ENCODE data around the gene P2RY13. TPM values are rescaled to one million over a fixed set of nuclear protein-coding genes. Genes with fewer than 3 reads are reported as not detected.

The P2RY13 gene
- total RNA-seq, 1 experiment from 2014 or later: not detected

GRCh38 chr3:151330899-151331298 is 1.6 kb upstream of the P2RY13 start:
- no peak overlapping the region for H2BK120ac ChIP-seq (ENCODE audit: low read depth, low read length, poor library complexity, severe bottlenecking)
- no peak overlapping the region for H3K14ac ChIP-seq (ENCODE audit: insufficient read depth, low read length)
- TF ChIP-seq CTCF (conservative IDR thresholded peaks at IDR 0.05): no peak
- no peak overlapping the region for H3T11ph ChIP-seq (ENCODE audit: low read length)
- H3K23me2 ChIP-seq (ENCODE audit: insufficient read length, low read depth, low read length, poor library complexity, severe bottlenecking): no peaks in the 10 kb centered on the region
- no peak overlapping the region for H2AK5ac ChIP-seq (ENCODE audit: insufficient read length, low read length)
- no peak overlapping the region for H3K27ac Mint-ChIP-seq
- no peaks in the 10 kb centered on the region for H3K27me3 ChIP-seq (ENCODE audit: insufficient read depth, low read length)
- no peak overlapping the region for H2AFZ ChIP-seq (ENCODE audit: low read length)
- H3K9me3 Mint-ChIP-seq: no peaks in the 10 kb centered on the region
- H3K4me2 ChIP-seq (ENCODE audit: insufficient read depth, insufficient read length, low read length): no peak overlapping the region
- no peak for DNase-seq
- no peaks in the 10 kb centered on the region for H3K4me1 ChIP-seq (ENCODE audit: insufficient read depth, low read length)
- no peaks in the 10 kb centered on the region for H3K36me3 Mint-ChIP-seq (ENCODE audit: insufficient read depth in 1 of 3, low read depth in 3 of 3)
- no peak overlapping the region for H2BK15ac ChIP-seq (ENCODE audit: low read depth, low read length)
- peaks cover 2 to 8% of the 10 kb centered on the region in 2 experiments for H3K4me1 Mint-ChIP-seq
- no peak overlapping the region for H3K4me3 Mint-ChIP-seq
- H3K4ac ChIP-seq (ENCODE audit: low read depth, low read length): no peak overlapping the region
- no peaks in the 10 kb centered on the region for H3K79me1 ChIP-seq (ENCODE audit: insufficient read depth, low read depth, low read length, poor library complexity, severe bottlenecking)
- no peak overlapping the region for H3K18ac ChIP-seq (ENCODE audit: insufficient read length, low read depth, low read length)
- no peaks in the 10 kb centered on the region for H3K9me3 ChIP-seq (ENCODE audit: control insufficient read depth, low read depth, low read length)
- no peak overlapping the region for H2BK5ac ChIP-seq (ENCODE audit: insufficient read length, low read length)
- no peak overlapping the region for H4K91ac ChIP-seq (ENCODE audit: insufficient read length, low read depth, low read length)
- no peak overlapping the region for H3K56ac ChIP-seq (ENCODE audit: insufficient read length, low read depth, low read length)
- H2BK12ac ChIP-seq (ENCODE audit: insufficient read length, low read depth, low read length): no peak overlapping the region
- no peak overlapping the region for H2BK20ac ChIP-seq (ENCODE audit: low read depth, low read length, poor library complexity, severe bottlenecking)
- H3K27me3 Mint-ChIP-seq (ENCODE audit: low read depth): no peaks in the 10 kb centered on the region
- H4K5ac ChIP-seq (ENCODE audit: insufficient read length, low read depth, low read length): no peak overlapping the region
- no peaks in the 10 kb centered on the region for H4K20me1 ChIP-seq (ENCODE audit: control insufficient read depth, insufficient read depth, insufficient read length)
- no peak overlapping the region for H4K8ac ChIP-seq (replicated peaks; ENCODE audit: insufficient read length, low read depth, low read length)
- no peak overlapping the region for H3K27ac ChIP-seq (ENCODE audit: insufficient read length, low read depth, low read length)
- no peak overlapping the region for H3K9ac ChIP-seq (ENCODE audit: extremely low read depth, insufficient read length, low read length)
- no peaks in the 10 kb centered on the region for H3K79me2 ChIP-seq (ENCODE audit: insufficient read depth, low read length)
- H3K23ac ChIP-seq (ENCODE audit: insufficient read length, low read depth, low read length): no peak overlapping the region
